Mucosa of descending colon (tissue), 3 donors: ENCODE measurements around the gene WDFY3. TPM values are rescaled to one million over a fixed set of nuclear protein-coding genes. Genes with fewer than 3 reads are reported as not detected.

Experiments used
- ATAC-seq: fragments of 200-7000 bp; cut with Tn5 transposase; one replicate; pipeline ENCODE4 v1.9.1; 2020; ENCODE audit warnings: mild to moderate bottlenecking, moderate library complexity
- DNase-seq, 3 donors: peaks; one replicate each; pipeline ENCODE4 v3.0.0-alpha.2; 2020
- H3K36me3 ChIP-seq: fragments of 200-600 bp; one replicate; pipeline ENCODE4 v1.8.0; 2021; ENCODE audit warnings: low read depth, mild to moderate bottlenecking
- H3K4me1 ChIP-seq: fragments of 200-600 bp; one replicate; pipeline ENCODE4 v1.8.0; 2021; ENCODE audit warnings: low read depth, mild to moderate bottlenecking
- H3K4me3 ChIP-seq: fragments of 200-600 bp; one replicate; pipeline ENCODE4 v1.8.0; 2021; ENCODE audit warnings: mild to moderate bottlenecking
- H3K9me3 ChIP-seq: fragments of 200-600 bp; one replicate; pipeline ENCODE4 v1.8.0; 2021; ENCODE audit warnings: mild to moderate bottlenecking
- CTCF ChIP-seq: fragments of 200-600 bp; IDR thresholded peaks from one replicate; pipeline ENCODE4 v1.8.0; 2022; ENCODE audit warnings: antibody characterized with exemption, mild to moderate bottlenecking
- intact Hi-C, 2 donors: fragments of 100-400 bp; cut with DNase I in 1 of 2; cut with micrococcal nuclease in 1 of 2; formaldehyde crosslinking; loops; one replicate each; pipeline versions ENCODE4 v1.11.0 to v1.11.1; 2022; cut with DNase I, micrococcal nuclease
- total RNA-seq, 3 donors: library from RNA; stranded (reverse); fragmentation: NEBNext Ultra II Directional in 2 of 3; extraction: Animal tissue kit (Norgen Biotek cat#: 25700) in 2 of 3; gene quantifications; one replicate each; pipeline versions ENCODE4 v1.2.1 to v1.2.4, GENCODE V29; 2021 to 2023
- donor health status: DM: no; HTN: no; CAD: no; lungs with moderate emphysema.
- donor health status: DM: no; HTN: no; CAD: no.
- donor health status: DM: no; HTN: yes; CAD: no.

WDFY3 gene
- total RNA-seq, 3 donors from 2014 or later = 49.5 to 76.9 (median 55.5) TPM

GRCh38 chr4:84957514-84958420 lies 8.7 kb downstream of the WDFY3 start:
- Histone ChIP-seq H3K9me3 (no peaks in the 10 kb centered on the region), H3K36me3 (no peaks in the 10 kb centered on the region), H3K4me3 (no peak overlapping the region), H3K4me1 (no peaks in the 10 kb centered on the region)
- no peak for TF ChIP-seq CTCF
- DNase-seq = no peak
- intact Hi-C loops = no loop called here
- no peak for ATAC-seq

GRCh38 chr4:84956014-84956413 lies 10.5 kb downstream of the WDFY3 start:
- no peak for DNase-seq
- Histone ChIP-seq H3K36me3 (no peaks in the 10 kb centered on the region), H3K9me3 (no peaks in the 10 kb centered on the region), H3K4me3 (no peak overlapping the region), H3K4me1 (no peaks in the 10 kb centered on the region)
- TF ChIP-seq CTCF = no peak
- intact Hi-C loops = no loop called here
- no peak for ATAC-seq

- no peak for DNase-seq
- H3K4me3 ChIP-seq = no peak overlapping the region
- H3K4me1 ChIP-seq = no peaks in the 10 kb centered on the region
- H3K36me3 ChIP-seq = no peaks in the 10 kb centered on the region
- H3K9me3 ChIP-seq = no peaks in the 10 kb centered on the region
- no peak for ATAC-seq
- intact Hi-C loops = no loop called here
- no peak for TF ChIP-seq CTCF
Measured at GRCh38 chr4:84954982-84955567, 11.4 kb downstream of the WDFY3 start.

- Histone ChIP-seq H3K36me3 (no peaks in the 10 kb centered on the region), H3K4me1 (no peaks in the 10 kb centered on the region), H3K9me3 (no peaks in the 10 kb centered on the region), H3K4me3 (no peak overlapping the region)
- intact Hi-C loops = no loop called here
- TF ChIP-seq CTCF = no peak
- DNase-seq = no peak
- ATAC-seq = no peak
Measured at GRCh38 chr4:84952776-84953175, 13.7 kb downstream of the WDFY3 start.

GRCh38 chr4:84952004-84952403 lies 14.5 kb downstream of the WDFY3 start:
- intact Hi-C loops = no loop called here

More at GRCh38 chr4:84952004-84952403, 14.5 kb downstream of the WDFY3 start:
- TF ChIP-seq CTCF = no peak
- ATAC-seq = peak; percentile 55
- no peak overlapping the region for H3K4me3 ChIP-seq
- no peaks in the 10 kb centered on the region for H3K9me3 ChIP-seq
- no peak for DNase-seq
- no peaks in the 10 kb centered on the region for H3K4me1 ChIP-seq
- no peaks in the 10 kb centered on the region for H3K36me3 ChIP-seq
